Fibroblast of lung (primary cell): ENCODE data around the gene CGA.

Source experiments
- CTCF ChIP-seq, 2 donors: IDR thresholded peaks in 1 of 2; conservative IDR thresholded peaks in 1 of 2; 1 replicate in 1 of 2; 2 replicates in 1 of 2; pipeline ENCODE4 v1.5.1; 2011 to 2012; ENCODE audit warnings: low read length in 2 of 2, control low read depth in 1 of 2, inconsistent platforms in 1 of 2, low read depth in 1 of 2, mild to moderate bottlenecking in 1 of 2
- EZH2 ChIP-seq: IDR thresholded peaks from 2 replicates; pipeline ENCODE4 v1.5.1; 2012; ENCODE audit warnings: low read length, control low read depth, mild to moderate bottlenecking; ENCODE audit errors: missing control alignments

- TF ChIP-seq EZH2, result no peak
- TF ChIP-seq CTCF (conservative IDR thresholded peaks at IDR 0.05 in 1 of 2, IDR thresholded peaks at IDR 0.05 in 1 of 2; ENCODE audit: low read depth in 1 of 2, low read length in 2 of 2), result no peak
Observed at GRCh38 chr6:87116922-87117321, 22.0 kb upstream of the CGA start.
